Upper lobe of right lung (tissue), 1 donor: ENCODE measurements around the gene TUSC2. TPM values are rescaled to one million over a fixed set of nuclear protein-coding genes. Genes with fewer than 3 reads are reported as not detected.

Source experiments
- ATAC-seq: fragments of 200-7000 bp; cut with Tn5 transposase; one replicate; pipeline ENCODE4 v1.9.1; 2020; ENCODE audit warnings: mild to moderate bottlenecking, moderate library complexity
- DNase-seq: peaks from one replicate; pipeline ENCODE4 v3.0.0-alpha.2; 2020
- H3K27ac ChIP-seq: fragments of 200-600 bp; one replicate; pipeline ENCODE4 v1.8.0; 2022
- H3K27me3 ChIP-seq: fragments of 200-600 bp; one replicate; pipeline ENCODE4 v1.8.0; 2022; ENCODE audit warnings: mild to moderate bottlenecking
- H3K36me3 ChIP-seq: fragments of 200-600 bp; one replicate; pipeline ENCODE4 v1.8.0; 2022
- H3K4me1 ChIP-seq: fragments of 200-600 bp; one replicate; pipeline ENCODE4 v1.8.0; 2022
- H3K4me3 ChIP-seq: fragments of 200-600 bp; one replicate; pipeline ENCODE4 v1.8.0; 2022; ENCODE audit warnings: mild to moderate bottlenecking
- H3K9me3 ChIP-seq: fragments of 200-600 bp; one replicate; pipeline ENCODE4 v1.8.0; 2022
- CTCF ChIP-seq: fragments of 200-600 bp; IDR thresholded peaks from one replicate; pipeline ENCODE4 v1.8.0; 2022; ENCODE audit warnings: antibody characterized with exemption
- intact Hi-C: fragments of 100-400 bp; cut with DNase I; formaldehyde crosslinking; loops from one replicate; pipeline ENCODE4 v1.11.0; 2022
- total RNA-seq: library from RNA; stranded (reverse); fragmentation: NEBNext Ultra II Directional; extraction: Animal tissue kit (Norgen Biotek cat#: 25700); gene quantifications from one replicate; pipeline ENCODE4 v1.2.1, GENCODE V29; 2021
- donor health status: DM: no; HTN: yes; CAD: no; lungs with severe emphysema.

The TUSC2 gene
- total RNA-seq, 1 donor from 2014 or later = 29.2 TPM

GRCh38 chr3:50279255-50280016 is 48.6 kb downstream of the TUSC2 start:
- Histone ChIP-seq H3K4me3 (no peak overlapping the region), H3K9me3 (no peaks in the 10 kb centered on the region), H3K27me3 (peaks cover 6% of the 10 kb centered on the region), H3K36me3 (no peaks in the 10 kb centered on the region), H3K4me1 (peaks cover 4% of the 10 kb centered on the region), H3K27ac (no peak overlapping the region)
- ATAC-seq = peak; percentile 2
- intact Hi-C loops = no loop called here
- no peak for TF ChIP-seq CTCF
- DNase-seq = no peak

- no peak for TF ChIP-seq CTCF
- DNase-seq (no peak), ATAC-seq (no peak)
- H3K4me1 ChIP-seq = peaks cover 9% of the 10 kb centered on the region
- no peak within 1 kb of the TSS for H3K27ac ChIP-seq
- H3K9me3 ChIP-seq = no peaks in the 10 kb centered on the region
- intact Hi-C loops = no loop called here
- H3K4me3 ChIP-seq = no peak within 1 kb of the TSS
- peaks cover 7% of the 10 kb centered on the region for H3K27me3 ChIP-seq
- no peaks in the 10 kb centered on the region for H3K36me3 ChIP-seq
Measured at GRCh38 chr3:50278880-50279224, 49.2 kb downstream of the TUSC2 start, which contains the start of gene LSMEM2. LSMEM2 (plus strand) TSS chr3:50279087; CDS start chr3:50279114, 27 bp downstream.

- no peaks in the 10 kb centered on the region for H3K9me3 ChIP-seq
- H3K27me3 ChIP-seq = peaks cover 7% of the 10 kb centered on the region
- no peaks in the 10 kb centered on the region for H3K36me3 ChIP-seq
- no peak for TF ChIP-seq CTCF
- H3K27ac ChIP-seq = no peak overlapping the region
- H3K4me3 ChIP-seq = no peak overlapping the region
- no peak for DNase-seq
- ATAC-seq = no peak
- H3K4me1 ChIP-seq = peaks cover 14% of the 10 kb centered on the region
- intact Hi-C loops = no loop called here
Measured at GRCh38 chr3:50278123-50278879, 49.7 kb downstream of the TUSC2 start.

GRCh38 chr3:50276762-50277101 is 51.3 kb downstream of the TUSC2 start:
- no peak for ATAC-seq

More at GRCh38 chr3:50276762-50277101, 51.3 kb downstream of the TUSC2 start:
- Histone ChIP-seq H3K4me3 (no peak overlapping the region), H3K4me1 (peaks cover 21% of the 10 kb centered on the region), H3K27me3 (peaks cover 7% of the 10 kb centered on the region), H3K9me3 (no peaks in the 10 kb centered on the region), H3K36me3 (no peaks in the 10 kb centered on the region), H3K27ac (no peak overlapping the region)
- no peak for DNase-seq
- intact Hi-C loops = no loop called here
- no peak for TF ChIP-seq CTCF
